Neural cell (in vitro differentiated cells): ENCODE measurements around the gene UNC5C.

Source experiments
- EP300 ChIP-seq: fragments of 450-650 bp; conservative IDR thresholded peaks from 2 replicates; pipeline ENCODE4 v1.6.1; 2014; ENCODE audit warnings: antibody characterized with exemption, mild to moderate bottlenecking, moderate library complexity; ENCODE audit not compliant: poor library complexity, severe bottlenecking
- EZH2 ChIP-seq: fragments of 200-600, 300-800 bp; shearing (Covaris generic), sonication (generic); IDR thresholded peaks from 2 replicates; pipeline ENCODE4 v1.6.1; 2014; ENCODE audit warnings: antibody characterized with exemption, low read length, borderline replicate concordance, mild to moderate bottlenecking; ENCODE audit not compliant: insufficient read depth, poor library complexity, severe bottlenecking
- MXI1 ChIP-seq: fragments of 450-650 bp; conservative IDR thresholded peaks from 2 replicates; pipeline ENCODE4 v1.6.1; 2014; ENCODE audit warnings: antibody characterized with exemption, mild to moderate bottlenecking; ENCODE audit not compliant: poor library complexity, severe bottlenecking
- POLR2AphosphoS5 ChIP-seq: IDR thresholded peaks from 2 replicates; pipeline ENCODE4 v1.6.1; 2012
- RAD21 ChIP-seq: fragments of 450-650 bp; conservative IDR thresholded peaks from 2 replicates; pipeline ENCODE4 v1.6.1; 2014; ENCODE audit warnings: antibody characterized with exemption, mild to moderate bottlenecking, moderate library complexity
- SMC3 ChIP-seq: fragments of 450-650 bp; conservative IDR thresholded peaks from 2 replicates; pipeline ENCODE4 v1.6.1; 2014; ENCODE audit warnings: antibody characterized with exemption, mild to moderate bottlenecking, moderate library complexity; ENCODE audit not compliant: poor library complexity
- TAF1 ChIP-seq: IDR thresholded peaks from 2 replicates; pipeline ENCODE4 v1.6.1; 2012; ENCODE audit warnings: low read depth
- TF ChIP-seq, protein P1 (sequence below): IDR thresholded peaks from 2 replicates; pipeline ENCODE4 v1.6.1; 2012; ENCODE audit warnings: borderline replicate concordance
- TF ChIP-seq, protein P2 (sequence below): fragments of 450-650 bp; IDR thresholded peaks from 2 replicates; pipeline ENCODE4 v1.5.1; 2014; ENCODE audit warnings: antibody characterized with exemption, mild to moderate bottlenecking, moderate library complexity; ENCODE audit not compliant: poor library complexity, severe bottlenecking

DNA sequence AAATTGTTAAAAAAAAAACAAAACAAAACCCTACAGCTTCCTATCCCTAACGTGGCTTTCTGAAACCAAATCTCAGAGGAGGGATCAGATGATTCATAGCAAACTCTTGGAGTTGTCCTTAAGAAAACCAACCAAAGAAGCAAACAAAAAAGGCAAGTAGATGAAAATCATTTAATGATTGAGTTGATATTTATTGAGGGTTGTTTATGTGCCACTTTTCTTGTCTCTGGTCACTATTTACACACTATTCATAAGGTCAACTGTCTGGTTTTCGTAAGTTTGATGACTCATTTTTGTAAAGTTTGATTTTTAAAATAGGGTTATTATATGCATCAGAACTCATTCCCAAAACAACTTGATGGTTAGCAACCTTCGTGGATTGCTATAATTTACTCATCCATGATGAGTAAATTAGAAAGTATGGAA lies 133.4 kb downstream of the UNC5C start:
- TF ChIP-seq EZH2: no peak
- TF ChIP-seq, protein P1, sequence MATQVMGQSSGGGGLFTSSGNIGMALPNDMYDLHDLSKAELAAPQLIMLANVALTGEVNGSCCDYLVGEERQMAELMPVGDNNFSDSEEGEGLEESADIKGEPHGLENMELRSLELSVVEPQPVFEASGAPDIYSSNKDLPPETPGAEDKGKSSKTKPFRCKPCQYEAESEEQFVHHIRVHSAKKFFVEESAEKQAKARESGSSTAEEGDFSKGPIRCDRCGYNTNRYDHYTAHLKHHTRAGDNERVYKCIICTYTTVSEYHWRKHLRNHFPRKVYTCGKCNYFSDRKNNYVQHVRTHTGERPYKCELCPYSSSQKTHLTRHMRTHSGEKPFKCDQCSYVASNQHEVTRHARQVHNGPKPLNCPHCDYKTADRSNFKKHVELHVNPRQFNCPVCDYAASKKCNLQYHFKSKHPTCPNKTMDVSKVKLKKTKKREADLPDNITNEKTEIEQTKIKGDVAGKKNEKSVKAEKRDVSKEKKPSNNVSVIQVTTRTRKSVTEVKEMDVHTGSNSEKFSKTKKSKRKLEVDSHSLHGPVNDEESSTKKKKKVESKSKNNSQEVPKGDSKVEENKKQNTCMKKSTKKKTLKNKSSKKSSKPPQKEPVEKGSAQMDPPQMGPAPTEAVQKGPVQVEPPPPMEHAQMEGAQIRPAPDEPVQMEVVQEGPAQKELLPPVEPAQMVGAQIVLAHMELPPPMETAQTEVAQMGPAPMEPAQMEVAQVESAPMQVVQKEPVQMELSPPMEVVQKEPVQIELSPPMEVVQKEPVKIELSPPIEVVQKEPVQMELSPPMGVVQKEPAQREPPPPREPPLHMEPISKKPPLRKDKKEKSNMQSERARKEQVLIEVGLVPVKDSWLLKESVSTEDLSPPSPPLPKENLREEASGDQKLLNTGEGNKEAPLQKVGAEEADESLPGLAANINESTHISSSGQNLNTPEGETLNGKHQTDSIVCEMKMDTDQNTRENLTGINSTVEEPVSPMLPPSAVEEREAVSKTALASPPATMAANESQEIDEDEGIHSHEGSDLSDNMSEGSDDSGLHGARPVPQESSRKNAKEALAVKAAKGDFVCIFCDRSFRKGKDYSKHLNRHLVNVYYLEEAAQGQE: no peak
- TF ChIP-seq, protein P2, sequence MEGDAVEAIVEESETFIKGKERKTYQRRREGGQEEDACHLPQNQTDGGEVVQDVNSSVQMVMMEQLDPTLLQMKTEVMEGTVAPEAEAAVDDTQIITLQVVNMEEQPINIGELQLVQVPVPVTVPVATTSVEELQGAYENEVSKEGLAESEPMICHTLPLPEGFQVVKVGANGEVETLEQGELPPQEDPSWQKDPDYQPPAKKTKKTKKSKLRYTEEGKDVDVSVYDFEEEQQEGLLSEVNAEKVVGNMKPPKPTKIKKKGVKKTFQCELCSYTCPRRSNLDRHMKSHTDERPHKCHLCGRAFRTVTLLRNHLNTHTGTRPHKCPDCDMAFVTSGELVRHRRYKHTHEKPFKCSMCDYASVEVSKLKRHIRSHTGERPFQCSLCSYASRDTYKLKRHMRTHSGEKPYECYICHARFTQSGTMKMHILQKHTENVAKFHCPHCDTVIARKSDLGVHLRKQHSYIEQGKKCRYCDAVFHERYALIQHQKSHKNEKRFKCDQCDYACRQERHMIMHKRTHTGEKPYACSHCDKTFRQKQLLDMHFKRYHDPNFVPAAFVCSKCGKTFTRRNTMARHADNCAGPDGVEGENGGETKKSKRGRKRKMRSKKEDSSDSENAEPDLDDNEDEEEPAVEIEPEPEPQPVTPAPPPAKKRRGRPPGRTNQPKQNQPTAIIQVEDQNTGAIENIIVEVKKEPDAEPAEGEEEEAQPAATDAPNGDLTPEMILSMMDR: no peak
- TF ChIP-seq MXI1: no peak
- no peak for TF ChIP-seq POLR2AphosphoS5
- no peak for TF ChIP-seq EP300
- TF ChIP-seq RAD21: no peak
- no peak for TF ChIP-seq SMC3
- no peak for TF ChIP-seq TAF1
